NOMO-1 (cell line): ENCODE results near the gene ASPSCR1.

Experiments used
- DNase-seq, 2 experiments: peaks; one replicate each; lab custom pipeline; 2025; ENCODE audit not compliant: unreplicated experiment in 2 of 2; lab: John Stamatoyannopoulos, UW

The ASPSCR1 gene

GRCh38 chr17:81960130-81960958 is 17.1 kb upstream of the ASPSCR1 start:
- DNase-seq: no peak

GRCh38 chr17:81961087-81961511 is 16.3 kb upstream of the ASPSCR1 start, which contains the start of gene NOTUM:
NOTUM (minus strand) TSS chr17:81961187; CDS start chr17:81960909, 278 bp downstream.
- peak in 1 of 2 experiments; percentile 58 for DNase-seq

GRCh38 chr17:81961521-81962498 is 15.6 kb upstream of the ASPSCR1 start:
- no peak for DNase-seq

GRCh38 chr17:81962499-81963441 is 14.7 kb upstream of the ASPSCR1 start:
- no peak for DNase-seq

- DNase-seq: no peak
These were observed 13.2 kb upstream of the ASPSCR1 start for GRCh38 chr17:81964081-81964849.

- peak; percentile 73 to 95 for DNase-seq
These were observed 10.8 kb upstream of the ASPSCR1 start for GRCh38 chr17:81966343-81967243.

- DNase-seq: no peak
These were observed 10.2 kb upstream of the ASPSCR1 start for GRCh38 chr17:81967244-81967532.

- DNase-seq: peak; percentile 83 to 86
These were observed 9.7 kb upstream of the ASPSCR1 start for GRCh38 chr17:81967533-81968395.

GRCh38 chr17:81968396-81968745 is 9.1 kb upstream of the ASPSCR1 start:
- no peak for DNase-seq

GRCh38 chr17:81968850-81969812 is 8.3 kb upstream of the ASPSCR1 start:
- DNase-seq: no peak

GRCh38 chr17:81973432-81973831 is 4.0 kb upstream of the ASPSCR1 start:
- no peak for DNase-seq

- DNase-seq: no peak
These were observed 858 bp upstream of the ASPSCR1 start for GRCh38 chr17:81976332-81977210.

GRCh38 chr17:81978524-81979298 is 1.3 kb downstream of the ASPSCR1 start:
- DNase-seq: no peak

- DNase-seq: no peak
These were observed 2.7 kb downstream of the ASPSCR1 start for GRCh38 chr17:81980122-81980521.

- DNase-seq: no peak
These were observed 3.4 kb downstream of the ASPSCR1 start for GRCh38 chr17:81980707-81981343.
